COLO668 (cell line): ENCODE data around the gene GOSR1.
"Not testable (repeated sequence)": the region's sequence is repeated elsewhere in the genome, so short reads cannot be mapped to it uniquely, and the experiment has no call there.

Experiments used
- DNase-seq: peaks from one replicate; lab custom pipeline; 2025; ENCODE audit not compliant: unreplicated experiment; lab: John Stamatoyannopoulos, UW

GOSR1 gene

GRCh38 chr17:30477083-30477773, at the start of gene GOSR1:
Gene GOSR1, plus strand, starts transcription at chr17:30477408. Its CDS starts 26 bp downstream, at chr17:30477434.
- DNase-seq = peak; percentile 89

- no peak for DNase-seq
Observed at GRCh38 chr17:30427611-30428010, 49.6 kb upstream of the GOSR1 start.

DNA sequence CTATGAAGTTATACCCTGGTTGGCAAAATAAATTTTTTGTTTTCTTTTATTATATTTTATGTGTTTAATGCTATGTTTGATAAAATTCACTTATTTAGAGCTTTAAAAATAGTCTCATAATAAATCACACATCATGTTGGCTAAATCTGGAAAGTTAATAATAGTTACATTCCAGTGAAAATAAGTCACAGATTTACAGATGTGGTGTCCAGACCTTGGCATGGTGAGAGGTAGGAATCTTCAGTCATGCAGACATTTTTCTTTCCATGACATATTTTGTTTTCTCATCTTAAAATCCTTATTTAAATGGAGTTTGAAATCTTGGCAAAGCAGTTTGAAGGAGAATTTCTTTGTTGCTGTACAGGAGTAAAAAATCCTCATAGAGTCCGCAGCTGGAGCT, 48.1 kb upstream of the GOSR1 start:
- no peak for DNase-seq

- peak; percentile 5 for DNase-seq
Observed at GRCh38 chr17:30433514-30433913, 43.7 kb upstream of the GOSR1 start.

DNA sequence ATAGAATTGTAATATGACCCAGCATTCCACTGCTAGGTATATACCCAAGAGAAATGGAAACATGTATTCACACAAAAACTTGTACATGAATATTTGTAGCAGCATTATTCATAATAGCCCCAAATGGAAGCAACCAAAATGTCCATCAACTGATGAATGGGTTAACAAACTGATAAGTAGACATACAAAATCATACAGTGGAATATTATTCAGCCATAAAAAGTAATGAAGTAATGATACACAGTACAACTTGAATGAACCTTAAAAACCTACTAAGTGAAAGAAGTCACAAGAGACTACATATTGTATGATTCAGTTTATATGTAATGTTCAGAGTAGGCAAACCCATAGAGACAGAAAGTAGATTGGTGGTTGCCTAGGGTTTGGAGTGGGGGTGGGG, 40.5 kb upstream of the GOSR1 start:
- no peak for DNase-seq

DNA sequence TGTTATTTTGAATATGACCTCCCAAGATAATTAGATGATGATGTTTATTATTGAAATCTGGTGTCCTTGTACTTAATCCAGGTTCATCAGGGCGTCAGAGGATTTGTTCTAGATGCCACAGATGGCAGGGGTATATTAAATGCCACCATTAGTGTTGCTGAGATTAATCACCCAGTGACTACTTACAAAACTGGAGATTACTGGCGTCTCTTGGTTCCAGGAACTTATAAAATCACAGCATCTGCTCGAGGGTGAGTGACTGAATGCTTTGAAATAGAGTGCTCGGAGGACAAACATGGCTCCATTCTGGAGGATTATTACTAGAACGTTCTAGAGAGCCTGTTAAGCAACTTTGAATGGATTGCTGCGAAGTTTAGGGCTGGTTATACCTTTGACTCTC, 33.5 kb upstream of the GOSR1 start:
- DNase-seq = no peak

- DNase-seq = not testable (repeated sequence)
Observed at GRCh38 chr17:30446640-30447039, 30.6 kb upstream of the GOSR1 start.

DNA sequence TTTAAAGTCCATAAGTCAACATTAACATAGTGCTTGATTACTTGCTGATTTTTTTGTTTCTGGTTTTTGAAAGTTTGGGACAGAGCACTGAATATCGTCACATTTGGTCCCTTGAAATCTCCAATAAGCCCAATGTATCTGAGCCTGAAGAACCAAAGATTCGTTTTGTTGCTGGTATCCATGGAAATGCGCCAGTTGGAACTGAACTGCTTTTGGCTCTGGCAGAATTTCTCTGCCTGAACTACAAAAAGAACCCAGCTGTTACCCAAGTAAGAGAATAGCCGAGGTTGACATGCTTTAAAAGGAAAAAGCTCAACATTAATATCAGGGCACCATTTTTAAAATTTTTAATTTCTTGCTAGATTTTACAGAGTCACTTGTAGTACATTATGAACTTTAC, 27.7 kb upstream of the GOSR1 start:
- no peak for DNase-seq

- DNase-seq = no peak
Observed at GRCh38 chr17:30450125-30451027, 26.8 kb upstream of the GOSR1 start.

DNA sequence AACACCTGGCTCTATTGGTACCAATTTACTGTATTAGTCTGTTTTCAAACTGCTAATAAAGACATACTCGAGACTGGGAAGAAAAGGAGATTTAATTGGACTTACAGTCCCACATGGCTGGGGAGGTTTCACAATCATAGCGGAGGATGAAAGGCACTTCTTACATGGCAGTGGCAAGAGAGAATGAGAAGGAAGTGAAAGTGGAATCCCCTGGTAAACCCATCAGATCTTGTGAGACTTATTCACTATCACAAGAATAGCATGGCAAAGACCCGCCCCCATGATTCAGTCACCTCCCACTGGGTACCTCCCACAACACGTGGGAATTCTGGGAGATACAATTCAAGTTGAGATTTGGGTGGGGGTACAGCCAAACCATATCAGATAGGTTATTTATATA, 22.6 kb upstream of the GOSR1 start:
- no peak for DNase-seq

DNA sequence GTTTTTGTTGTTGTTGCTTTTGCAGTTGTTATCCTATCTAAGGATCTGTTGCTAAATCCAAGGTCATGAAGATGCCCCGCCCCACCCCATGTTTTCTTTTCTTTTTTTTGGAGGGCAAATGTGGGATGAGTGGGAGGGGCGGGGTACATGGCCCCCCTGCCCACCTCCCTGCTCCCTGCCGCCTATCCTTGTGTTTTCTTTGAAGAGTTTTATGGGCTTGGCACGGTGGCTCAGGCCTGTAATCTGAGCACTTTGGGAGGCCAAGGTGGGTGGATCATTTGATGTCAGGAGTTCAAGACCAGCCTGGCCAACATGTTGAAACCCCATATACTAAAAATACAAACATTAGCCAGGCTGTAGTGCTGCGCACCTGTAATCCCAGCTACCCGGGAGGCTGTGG, 18.8 kb upstream of the GOSR1 start:
- DNase-seq = no peak

DNA sequence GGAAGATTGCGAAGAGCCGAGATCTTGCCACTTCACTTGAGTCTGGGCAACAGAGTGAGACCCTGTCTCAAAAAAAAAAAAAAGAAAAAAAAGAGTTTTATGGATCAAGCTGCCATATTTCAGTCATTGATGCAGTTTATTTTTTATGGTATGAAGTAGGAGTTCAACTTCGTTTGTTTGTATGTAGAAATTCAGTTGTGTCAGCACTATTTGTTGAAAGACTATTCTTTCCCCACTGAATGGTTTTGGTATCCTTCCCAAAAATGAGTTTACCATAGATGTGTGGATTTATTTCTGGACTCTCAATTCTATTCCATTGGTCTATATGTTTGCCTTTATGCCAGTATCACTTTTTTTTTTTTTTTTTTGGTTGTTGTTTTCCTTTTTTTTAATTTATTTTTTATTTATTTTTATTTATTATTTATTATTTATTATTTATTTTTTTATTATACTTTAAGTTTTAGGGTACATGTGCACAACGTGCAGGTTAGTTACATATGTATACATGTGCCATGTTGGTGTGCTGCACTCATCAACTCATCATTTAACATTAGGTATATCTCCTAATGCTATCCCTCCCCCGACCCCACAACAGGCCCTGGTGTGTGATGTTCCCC, 18.3 kb upstream of the GOSR1 start:
- DNase-seq = not testable (repeated sequence)

- no peak for DNase-seq
Observed at GRCh38 chr17:30468465-30468864, 8.7 kb upstream of the GOSR1 start.

- DNase-seq = no peak
Observed at GRCh38 chr17:30472238-30472890, 4.8 kb upstream of the GOSR1 start.

DNA sequence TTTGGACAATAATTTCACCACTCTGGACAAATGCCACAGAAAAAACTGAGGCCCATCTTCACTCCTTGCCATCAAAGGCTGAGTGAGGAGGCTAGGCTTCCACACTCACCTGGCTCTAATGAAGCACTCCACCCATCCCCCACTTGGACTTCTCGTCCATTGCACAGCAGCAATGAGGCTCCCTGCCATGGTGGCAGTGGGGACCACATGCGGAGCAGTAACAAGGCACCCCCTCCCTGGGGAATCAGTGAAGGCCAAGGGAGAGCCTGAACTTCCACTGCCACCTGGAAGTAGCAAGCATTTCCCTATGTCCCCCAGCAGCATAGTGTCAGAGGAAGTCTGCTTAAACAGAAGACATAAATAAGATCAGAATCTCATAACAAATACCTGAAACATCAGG, 2.0 kb upstream of the GOSR1 start:
- no peak for DNase-seq

GRCh38 chr17:30476726-30477082, 504 bp upstream of the GOSR1 start:
- DNase-seq = no peak

- no peak for DNase-seq
Observed at GRCh38 chr17:30477774-30478115, 537 bp downstream of the GOSR1 start.

GRCh38 chr17:30482555-30482954, 5.3 kb downstream of the GOSR1 start:
- DNase-seq = no peak

GRCh38 chr17:30483159-30483558, 6.0 kb downstream of the GOSR1 start:
- DNase-seq = no peak

GRCh38 chr17:30493780-30494179, 16.6 kb downstream of the GOSR1 start:
- DNase-seq = no peak

GRCh38 chr17:30495586-30495985, 18.4 kb downstream of the GOSR1 start:
- no peak for DNase-seq

DNA sequence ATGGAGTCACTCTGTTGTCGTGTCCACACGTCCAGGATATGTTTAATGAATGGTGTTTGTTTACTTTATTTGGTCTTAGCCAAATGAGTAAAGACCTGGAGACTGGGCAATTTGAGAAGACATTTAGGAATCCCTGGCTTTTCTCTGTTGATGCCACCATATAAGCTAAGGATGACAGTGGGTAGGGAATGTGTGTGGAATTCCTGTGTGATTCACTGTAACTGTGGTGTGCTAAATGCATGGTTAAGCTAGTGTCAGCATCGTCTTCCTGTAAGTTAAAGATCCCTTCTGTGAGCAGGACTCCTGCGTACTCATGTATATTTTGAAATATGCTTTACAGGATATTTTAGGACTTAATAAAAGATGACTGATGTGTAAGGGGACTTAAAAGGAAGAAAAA, 26.4 kb downstream of the GOSR1 start:
- no peak for DNase-seq
